ENCODE measurements around the gene APBB2. TPM values are rescaled to one million over a fixed set of nuclear protein-coding genes. Genes with fewer than 3 reads are reported as not detected.

APBB2 gene
- total RNA-seq, 2 donors from 2014 or later: 17.4 to 56.6 TPM

- Histone ChIP-seq H3K4me1 (replicated peaks) (no peaks in the 10 kb centered on the region), H3K27me3 (replicated peaks; ENCODE audit: insufficient read depth) (no peaks in the 10 kb centered on the region), H3K4me3 (no peak overlapping the region), H3K27ac (no peak overlapping the region), H3K36me3 (no peaks in the 10 kb centered on the region), H3K9me3 (no peaks in the 10 kb centered on the region)
- intact Hi-C loops (cut with DNase I): no loop called here
- TF ChIP-seq POLR2A (IDR thresholded peaks at IDR 0.05) (no peak), CTCF (IDR thresholded peaks at IDR 0.05) (no peak), POLR2AphosphoS5 (IDR thresholded peaks at IDR 0.05) (no peak)
- WGBS: 94% methylated on average over 4 of the region's 4 CpGs
- no peak for DNase-seq (ENCODE audit: low spot score)
These were observed 332.5 kb downstream of the APBB2 start for GRCh38 chr4:40881851-40882250.

- 89% methylated on average over 2 of the region's 2 CpGs for WGBS
- H3K27ac ChIP-seq: no peak overlapping the region
- no peak for DNase-seq (ENCODE audit: low spot score)
- H3K27me3 ChIP-seq (replicated peaks; ENCODE audit: insufficient read depth): no peaks in the 10 kb centered on the region
- no peaks in the 10 kb centered on the region for H3K9me3 ChIP-seq
- no peaks in the 10 kb centered on the region for H3K36me3 ChIP-seq
- no peak overlapping the region for H3K4me3 ChIP-seq
- TF ChIP-seq CTCF (IDR thresholded peaks at IDR 0.05) (no peak), POLR2AphosphoS5 (IDR thresholded peaks at IDR 0.05) (no peak), POLR2A (IDR thresholded peaks at IDR 0.05) (no peak)
- no peaks in the 10 kb centered on the region for H3K4me1 ChIP-seq (replicated peaks)
- intact Hi-C loops (cut with DNase I): no loop called here
These were observed 333.2 kb downstream of the APBB2 start for GRCh38 chr4:40881096-40881495.

GRCh38 chr4:40878548-40879055 is 335.7 kb downstream of the APBB2 start:
- Histone ChIP-seq H3K4me3 (no peak overlapping the region), H3K4me1 (replicated peaks) (no peaks in the 10 kb centered on the region), H3K27ac (no peak overlapping the region), H3K27me3 (replicated peaks; ENCODE audit: insufficient read depth) (no peaks in the 10 kb centered on the region), H3K36me3 (no peaks in the 10 kb centered on the region), H3K9me3 (no peaks in the 10 kb centered on the region)
- WGBS: 90% methylated on average over 6 of the region's 6 CpGs
- TF ChIP-seq POLR2AphosphoS5 (IDR thresholded peaks at IDR 0.05) (no peak), CTCF (IDR thresholded peaks at IDR 0.05) (no peak), POLR2A (IDR thresholded peaks at IDR 0.05) (no peak)
- intact Hi-C loops (cut with DNase I): no loop called here
- DNase-seq (ENCODE audit: low spot score): no peak

- no peak for DNase-seq (ENCODE audit: low spot score)
- H3K4me1 ChIP-seq (replicated peaks): no peaks in the 10 kb centered on the region
- no peaks in the 10 kb centered on the region for H3K36me3 ChIP-seq
- intact Hi-C loops (cut with DNase I): no loop called here
- 89% methylated on average over 6 of the region's 6 CpGs for WGBS
- TF ChIP-seq POLR2A (IDR thresholded peaks at IDR 0.05) (no peak), POLR2AphosphoS5 (IDR thresholded peaks at IDR 0.05) (no peak), CTCF (IDR thresholded peaks at IDR 0.05) (no peak)
- no peak overlapping the region for H3K4me3 ChIP-seq
- H3K27me3 ChIP-seq (replicated peaks; ENCODE audit: insufficient read depth): no peaks in the 10 kb centered on the region
- H3K9me3 ChIP-seq: no peaks in the 10 kb centered on the region
- H3K27ac ChIP-seq: no peak overlapping the region
These were observed 337.3 kb downstream of the APBB2 start for GRCh38 chr4:40877081-40877480.

- Histone ChIP-seq H3K27ac (no peak overlapping the region), H3K9me3 (no peaks in the 10 kb centered on the region), H3K36me3 (no peaks in the 10 kb centered on the region), H3K4me1 (replicated peaks) (no peaks in the 10 kb centered on the region), H3K4me3 (no peak overlapping the region), H3K27me3 (replicated peaks; ENCODE audit: insufficient read depth) (no peaks in the 10 kb centered on the region)
- TF ChIP-seq CTCF (IDR thresholded peaks at IDR 0.05) (no peak), POLR2A (IDR thresholded peaks at IDR 0.05) (no peak), POLR2AphosphoS5 (IDR thresholded peaks at IDR 0.05) (no peak)
- 98% methylated on average over 1 of the region's 1 CpG for WGBS
- intact Hi-C loops (cut with DNase I): no loop called here
- DNase-seq (ENCODE audit: low spot score): no peak
These were observed 338.7 kb downstream of the APBB2 start for GRCh38 chr4:40875507-40876150.

Measured in prostate gland (tissue), 2 donors.